Loucy (cell line): Measurements from ENCODE around the gene MOB1A.

Experiments
- H2AFZ ChIP-seq: fragments of 200-600 bp; sonication (generic); 2 replicates; pipeline ENCODE4 v1.6.0; 2016; ENCODE audit warnings: antibody characterized with exemption, mild to moderate bottlenecking, low read length, moderate library complexity
- H3F3A ChIP-seq: fragments of 200-600 bp; 2 replicates; pipeline ENCODE4 v1.6.0; 2016; ENCODE audit warnings: antibody characterized with exemption, low read depth, mild to moderate bottlenecking
- H3K27me3 ChIP-seq: fragments of 200-600 bp; sonication (generic); 2 replicates; pipeline ENCODE4 v1.6.1; 2014; ENCODE audit warnings: low read length, mild to moderate bottlenecking; ENCODE audit not compliant: insufficient read depth, poor library complexity, severe bottlenecking
- H3K36me3 ChIP-seq: fragments of 200-600 bp; sonication (generic); 2 replicates; pipeline ENCODE4 v1.6.1; 2016; ENCODE audit warnings: low read length; ENCODE audit not compliant: insufficient read depth
- H3K4me1 ChIP-seq: fragments of 200-600 bp; sonication (generic); 2 replicates; pipeline ENCODE4 v1.5.1; 2014; ENCODE audit warnings: low read length, mild to moderate bottlenecking; ENCODE audit not compliant: insufficient read depth, poor library complexity, severe bottlenecking
- H3K4me2 ChIP-seq: fragments of 200-600 bp; sonication (generic); 2 replicates; pipeline ENCODE4 v1.6.0; 2014; ENCODE audit warnings: antibody characterized with exemption, low read length, low read depth, mild to moderate bottlenecking; ENCODE audit not compliant: poor library complexity, severe bottlenecking
- H3K4me3 ChIP-seq: fragments of 200-600 bp; sonication (generic); 2 replicates; pipeline ENCODE4 v1.5.1; 2014; ENCODE audit warnings: low read length, mild to moderate bottlenecking, mixed read lengths; ENCODE audit not compliant: poor library complexity, severe bottlenecking
- H3K79me2 ChIP-seq: fragments of 200-600 bp; sonication (generic); 2 replicates; pipeline ENCODE4 v1.6.1; 2014; ENCODE audit warnings: low read length; ENCODE audit not compliant: insufficient read depth
- H3K9ac ChIP-seq: fragments of 200-600 bp; sonication (generic); 2 replicates; pipeline ENCODE4 v1.6.0; 2014; ENCODE audit warnings: mild to moderate bottlenecking, low read depth, low read length, moderate library complexity; ENCODE audit not compliant: poor library complexity, severe bottlenecking
- H3K9me2 ChIP-seq: fragments of 200-600 bp; sonication (generic); replicated peaks from 2 replicates; pipeline ENCODE4 v1.6.1; 2016; ENCODE audit warnings: low read depth, low read length, mixed read lengths
- H3K9me3 ChIP-seq: fragments of 200-600 bp; sonication (generic); 2 replicates; pipeline ENCODE4 v1.6.1; 2014; ENCODE audit warnings: mild to moderate bottlenecking, antibody characterized with exemption, low read length, low read depth; ENCODE audit not compliant: insufficient read depth
- H4K20me1 ChIP-seq: fragments of 200-600 bp; sonication (generic); 2 replicates; pipeline ENCODE4 v1.6.0; 2014; ENCODE audit warnings: antibody characterized with exemption, low read length, mild to moderate bottlenecking; ENCODE audit not compliant: insufficient read depth, poor library complexity, severe bottlenecking
- EZH2phosphoT487 ChIP-seq: fragments of 200-600 bp; IDR thresholded peaks from 2 replicates; pipeline ENCODE4 v1.6.1; 2018; ENCODE audit warnings: antibody characterized with exemption, mild to moderate bottlenecking, moderate library complexity, borderline replicate concordance
- TF ChIP-seq, protein P1 (sequence below): fragments of 200-600 bp; sonication (generic); conservative IDR thresholded peaks from 2 replicates; pipeline ENCODE4 v1.5.1; 2014; ENCODE audit warnings: mild to moderate bottlenecking, antibody characterized with exemption, low read length

MOB1A gene

DNA sequence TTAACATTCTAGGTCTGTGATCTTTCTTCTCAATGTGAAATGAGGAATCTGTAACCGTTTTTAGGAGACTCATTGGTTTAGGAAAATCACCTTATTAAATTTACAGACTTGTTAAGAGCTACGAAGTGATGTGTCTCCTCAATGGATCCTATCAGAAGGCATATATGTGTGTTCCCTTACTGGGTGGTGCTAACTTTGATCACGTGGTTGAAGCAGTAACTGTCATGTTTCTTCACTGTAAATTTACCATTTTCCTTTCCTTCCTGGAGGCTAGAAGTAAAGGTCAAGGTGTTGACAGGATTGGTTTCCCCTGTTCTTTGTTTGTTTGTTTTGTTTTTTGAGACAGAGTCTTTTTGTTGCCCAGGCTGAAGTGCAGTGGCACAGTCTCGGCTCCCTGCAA lies 18.4 kb upstream of the MOB1A start:
- Histone ChIP-seq H3K9ac (no peak overlapping the region), H2AFZ (no peak overlapping the region)

DNA sequence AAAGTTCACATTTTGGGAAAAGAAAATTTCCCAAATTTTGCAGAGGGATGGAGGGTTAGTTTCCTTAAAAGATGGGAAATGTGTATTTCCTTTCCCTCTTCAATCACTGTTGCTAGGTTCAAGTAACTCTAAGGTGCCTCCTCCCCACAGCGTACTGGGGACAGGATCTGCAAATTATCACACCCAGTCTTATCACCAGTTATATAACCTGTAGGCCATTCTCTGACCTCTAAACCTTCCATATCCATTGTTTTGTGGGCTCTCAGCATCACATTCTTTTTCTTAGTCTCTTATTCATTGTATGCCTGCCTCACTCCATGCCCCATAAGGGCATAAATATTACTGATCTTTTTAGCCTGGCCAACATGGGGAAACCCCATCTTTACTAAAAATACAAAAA lies 16.1 kb upstream of the MOB1A start:
- H3K4me2 ChIP-seq: no peak overlapping the region

More for the DNA sequence above, 18.4 kb upstream of the MOB1A start:
- Histone ChIP-seq H3K27me3 (no peaks in the 10 kb centered on the region), H3K4me2 (no peak overlapping the region), H3K79me2 (peaks cover 31% of the 10 kb centered on the region), H3K4me1 (peaks cover 38% of the 10 kb centered on the region), H3F3A (no peaks in the 10 kb centered on the region), H3K4me3 (no peak overlapping the region), H4K20me1 (peaks cover 30% of the 10 kb centered on the region), H3K9me3 (no peaks in the 10 kb centered on the region), H3K36me3 (no peaks in the 10 kb centered on the region), H3K9me2 (no peaks in the 10 kb centered on the region)
- TF ChIP-seq, protein P1, sequence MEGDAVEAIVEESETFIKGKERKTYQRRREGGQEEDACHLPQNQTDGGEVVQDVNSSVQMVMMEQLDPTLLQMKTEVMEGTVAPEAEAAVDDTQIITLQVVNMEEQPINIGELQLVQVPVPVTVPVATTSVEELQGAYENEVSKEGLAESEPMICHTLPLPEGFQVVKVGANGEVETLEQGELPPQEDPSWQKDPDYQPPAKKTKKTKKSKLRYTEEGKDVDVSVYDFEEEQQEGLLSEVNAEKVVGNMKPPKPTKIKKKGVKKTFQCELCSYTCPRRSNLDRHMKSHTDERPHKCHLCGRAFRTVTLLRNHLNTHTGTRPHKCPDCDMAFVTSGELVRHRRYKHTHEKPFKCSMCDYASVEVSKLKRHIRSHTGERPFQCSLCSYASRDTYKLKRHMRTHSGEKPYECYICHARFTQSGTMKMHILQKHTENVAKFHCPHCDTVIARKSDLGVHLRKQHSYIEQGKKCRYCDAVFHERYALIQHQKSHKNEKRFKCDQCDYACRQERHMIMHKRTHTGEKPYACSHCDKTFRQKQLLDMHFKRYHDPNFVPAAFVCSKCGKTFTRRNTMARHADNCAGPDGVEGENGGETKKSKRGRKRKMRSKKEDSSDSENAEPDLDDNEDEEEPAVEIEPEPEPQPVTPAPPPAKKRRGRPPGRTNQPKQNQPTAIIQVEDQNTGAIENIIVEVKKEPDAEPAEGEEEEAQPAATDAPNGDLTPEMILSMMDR: no peak

DNA sequence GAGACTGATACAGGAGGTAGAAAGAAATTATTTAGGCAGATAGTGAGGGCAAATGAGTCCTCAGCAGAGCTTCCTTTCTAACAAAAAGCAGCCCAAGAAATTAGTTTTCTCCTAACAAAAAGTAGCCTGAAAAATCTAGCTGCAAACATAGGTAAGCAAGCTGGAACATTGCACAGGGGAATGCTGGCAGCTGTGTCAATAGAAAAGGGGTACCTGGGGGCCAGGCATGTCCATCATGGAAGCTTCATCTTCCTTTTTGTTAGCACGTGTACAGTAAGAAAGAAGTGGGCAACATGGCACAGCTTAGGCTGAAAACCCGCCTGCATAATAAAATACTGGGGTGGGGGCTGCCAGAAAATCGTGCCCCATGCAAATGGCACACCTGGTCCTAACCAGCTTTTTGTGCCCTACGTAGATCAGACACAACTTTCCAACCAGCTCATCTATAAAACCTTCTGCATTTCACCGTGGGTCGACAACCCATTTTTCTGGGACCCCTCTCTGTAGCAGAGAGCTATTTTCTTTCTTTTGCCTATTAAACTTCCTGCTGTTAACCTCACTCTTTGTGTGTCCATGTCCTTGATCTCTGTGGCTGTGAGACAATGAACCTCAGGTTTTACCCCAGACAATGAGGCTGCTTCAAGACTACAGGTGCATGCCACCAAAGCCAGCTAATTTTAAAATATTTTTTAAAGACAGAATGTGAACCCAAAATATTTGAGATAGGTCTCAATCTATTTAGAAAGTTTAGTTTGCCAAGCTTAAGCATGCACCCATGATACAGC lies 13.1 kb upstream of the MOB1A start:
- Histone ChIP-seq H3K4me3 (no peak overlapping the region), H3K9ac (no peak overlapping the region), H3K9me3 (no peaks in the 10 kb centered on the region), H3K27me3 (no peaks in the 10 kb centered on the region), H3K79me2 (no peaks in the 10 kb centered on the region), H3K9me2 (no peaks in the 10 kb centered on the region), H3K4me2 (no peak overlapping the region), H4K20me1 (no peaks in the 10 kb centered on the region), H3K36me3 (no peaks in the 10 kb centered on the region), H2AFZ (0 out of 2 replicates have a peak overlapping the region, but pooled peaks have one; percentile 28), H3F3A (no peaks in the 10 kb centered on the region), H3K4me1 (peaks cover 2% of the 10 kb centered on the region)
- TF ChIP-seq, protein P1: no peak
- TF ChIP-seq EZH2phosphoT487: no peak

More for the DNA sequence above, 16.1 kb upstream of the MOB1A start:
- Histone ChIP-seq H3K4me3 (no peak overlapping the region), H3K9ac (no peak overlapping the region), H3F3A (no peaks in the 10 kb centered on the region), H3K79me2 (peaks cover 8% of the 10 kb centered on the region), H3K9me2 (no peaks in the 10 kb centered on the region), H3K9me3 (no peaks in the 10 kb centered on the region), H3K36me3 (no peaks in the 10 kb centered on the region), H3K4me1 (peaks cover 15% of the 10 kb centered on the region), H4K20me1 (peaks cover 7% of the 10 kb centered on the region), H2AFZ (no peak overlapping the region), H3K27me3 (no peaks in the 10 kb centered on the region)
- TF ChIP-seq EZH2phosphoT487: no peak
- TF ChIP-seq, protein P1: no peak
